ENCODE data around the gene GJD4.

The GJD4 gene

GRCh38 chr10:35632027-35632426, 26.9 kb downstream of the GJD4 start:
- DNase-seq = no peak

GRCh38 chr10:35633006-35633980, 28.2 kb downstream of the GJD4 start:
- peak; percentile 11 for DNase-seq

GRCh38 chr10:35635576-35635975, 30.4 kb downstream of the GJD4 start:
- peak; percentile 68 for DNase-seq

- DNase-seq = no peak
These were observed 31.8 kb downstream of the GJD4 start for GRCh38 chr10:35636956-35637355.

DNA sequence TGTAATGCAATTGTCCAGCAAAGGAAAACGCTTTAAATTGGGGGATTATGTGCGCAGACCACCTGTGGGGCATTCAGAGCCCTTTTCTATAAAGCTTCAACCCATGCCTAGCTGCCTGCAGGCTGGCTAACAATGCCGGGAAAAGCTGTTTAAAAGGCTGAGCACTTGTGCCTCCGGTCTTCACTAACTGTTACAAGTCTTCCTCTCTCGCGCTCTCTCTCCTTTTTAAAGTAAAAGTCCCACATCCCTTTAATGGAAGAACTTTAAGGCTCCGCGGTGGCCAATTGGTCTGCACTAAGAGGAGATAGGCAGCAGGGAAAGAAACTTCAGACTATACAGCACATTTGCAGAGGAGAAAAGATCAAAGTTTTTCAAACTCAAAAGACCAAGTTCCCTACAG, 32.3 kb downstream of the GJD4 start:
- no peak for DNase-seq

DNA sequence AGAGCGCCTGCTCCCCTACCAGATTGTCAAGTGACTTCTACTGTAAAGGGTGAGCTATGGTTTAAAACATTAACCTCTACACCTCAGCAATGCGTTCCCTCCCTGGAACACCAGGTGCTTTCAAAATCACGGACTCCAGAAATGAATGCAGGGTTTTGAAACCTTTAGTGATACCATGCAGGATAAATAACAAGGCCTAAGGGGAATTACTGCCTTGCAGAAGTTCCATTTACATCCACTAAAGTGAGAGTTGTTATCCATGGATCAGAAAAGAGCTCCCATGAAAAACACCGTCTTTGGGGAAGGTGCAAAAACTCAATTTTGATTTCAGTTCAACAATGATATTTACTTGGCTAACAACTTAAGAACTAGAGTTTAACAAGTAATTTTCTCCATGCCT, 33.0 kb downstream of the GJD4 start:
- no peak for DNase-seq

DNA sequence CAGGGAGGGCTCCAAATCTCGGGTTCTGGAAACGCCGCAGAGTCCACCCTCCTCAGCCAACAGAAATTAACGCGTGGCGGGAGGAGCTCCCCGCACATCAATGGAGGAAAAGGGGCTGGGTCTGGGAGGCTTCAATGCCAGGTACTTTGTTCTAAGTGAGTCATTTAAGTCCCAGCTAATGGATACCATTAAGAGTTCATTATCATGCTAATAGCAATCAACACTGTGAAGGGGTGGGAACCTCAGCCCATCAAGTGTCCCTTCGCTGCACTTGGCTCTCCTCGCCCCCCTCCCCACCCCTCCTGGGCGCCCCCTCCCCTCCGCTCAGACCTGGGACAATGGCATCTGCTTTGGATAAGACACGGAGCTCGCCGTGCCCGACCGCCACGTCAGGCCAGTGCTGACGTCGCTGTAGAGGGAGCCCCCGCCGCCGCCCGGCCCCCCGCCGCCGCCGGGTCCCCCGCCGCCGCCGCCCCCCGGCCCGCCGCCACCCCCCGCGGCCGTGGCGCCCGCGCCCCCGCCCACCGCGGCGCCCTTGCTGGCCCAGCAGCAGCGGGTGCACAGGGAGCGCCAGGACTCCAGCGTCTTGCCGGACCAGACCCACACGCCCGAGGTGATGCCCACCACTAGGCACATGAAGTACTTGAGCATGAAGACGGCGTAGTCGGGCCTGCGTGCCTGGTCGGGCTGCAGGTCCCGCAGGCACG, 34.0 kb downstream of the GJD4 start:
- no peak for DNase-seq

- DNase-seq = no peak
These were observed 34.7 kb downstream of the GJD4 start for GRCh38 chr10:35639728-35640401.

DNA sequence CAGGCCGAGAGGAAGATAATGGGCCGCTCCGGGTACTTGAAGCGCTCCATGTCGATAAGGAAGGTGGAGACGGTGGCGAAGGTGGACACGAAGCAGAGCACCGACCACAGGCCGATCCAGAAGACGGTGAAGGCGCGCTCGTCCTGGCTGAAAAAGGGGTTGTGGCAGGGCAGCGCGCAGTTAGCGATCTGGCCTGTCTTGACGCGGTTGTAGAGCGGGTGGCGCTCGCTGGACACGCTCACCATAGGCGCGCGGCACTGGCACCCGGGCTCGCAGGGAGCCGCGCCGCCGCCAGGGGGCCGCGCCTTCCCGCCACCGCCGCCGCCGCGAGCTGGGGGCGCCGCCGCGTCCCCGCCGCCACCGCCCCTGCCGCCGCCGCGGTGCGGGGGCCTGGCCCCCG, 35.3 kb downstream of the GJD4 start:
- peak; percentile 23 for DNase-seq

DNA sequence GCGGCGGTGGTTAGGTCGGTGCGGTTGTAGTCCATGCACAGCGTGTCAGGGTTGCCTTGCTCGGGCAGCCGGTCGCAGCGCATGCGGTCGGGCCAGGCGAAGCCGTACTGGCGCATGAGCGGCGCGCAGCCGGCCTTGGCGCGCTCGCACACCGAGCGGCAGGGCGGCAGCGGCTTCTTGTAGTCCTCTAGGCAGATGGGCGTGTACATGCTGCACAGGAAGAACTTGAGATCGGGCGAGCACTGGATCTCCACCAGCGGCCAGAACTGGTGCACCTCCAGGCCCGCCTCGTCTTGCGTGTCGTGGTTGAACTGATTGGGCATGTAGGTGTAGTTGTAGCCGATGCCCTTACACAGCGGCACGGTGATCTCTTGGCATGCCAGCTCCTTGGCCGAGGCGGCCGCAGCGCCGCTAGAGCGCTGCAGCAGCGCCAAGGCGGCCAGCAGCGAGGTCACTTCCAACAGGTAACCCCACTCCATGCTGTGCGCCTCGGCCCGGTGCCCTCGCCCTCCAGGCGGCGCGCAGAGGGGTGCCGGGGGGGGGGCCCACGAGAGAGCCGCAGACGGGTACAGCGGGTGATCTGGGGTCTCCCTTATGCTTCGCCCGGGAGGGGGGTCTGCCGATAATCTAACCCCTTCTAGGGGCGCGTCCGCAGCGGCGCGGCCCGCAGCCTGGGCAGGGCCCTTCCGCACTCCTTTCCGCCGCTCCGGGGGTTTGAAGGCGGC, 36.0 kb downstream of the GJD4 start:
- peak; percentile 37 for DNase-seq

DNA sequence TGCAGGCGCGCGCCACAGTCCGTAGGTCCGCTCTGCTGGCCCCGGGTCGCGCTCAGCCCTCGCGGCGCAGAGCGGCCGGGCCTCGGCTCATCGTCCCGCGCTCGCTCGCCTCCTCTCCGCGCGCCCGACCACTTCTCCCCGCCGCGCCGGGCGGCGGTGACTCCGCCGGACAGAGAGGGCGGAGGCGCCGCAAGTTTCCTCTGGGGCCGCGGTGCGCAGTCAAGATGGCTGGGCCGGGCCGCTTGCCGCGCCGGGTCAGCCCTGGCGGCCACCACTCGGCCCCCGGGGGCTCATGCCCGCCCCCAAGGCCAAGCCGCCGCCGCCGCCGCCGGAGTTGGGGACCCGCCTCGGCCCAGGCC, 36.5 kb downstream of the GJD4 start:
- DNase-seq = no peak

DNA sequence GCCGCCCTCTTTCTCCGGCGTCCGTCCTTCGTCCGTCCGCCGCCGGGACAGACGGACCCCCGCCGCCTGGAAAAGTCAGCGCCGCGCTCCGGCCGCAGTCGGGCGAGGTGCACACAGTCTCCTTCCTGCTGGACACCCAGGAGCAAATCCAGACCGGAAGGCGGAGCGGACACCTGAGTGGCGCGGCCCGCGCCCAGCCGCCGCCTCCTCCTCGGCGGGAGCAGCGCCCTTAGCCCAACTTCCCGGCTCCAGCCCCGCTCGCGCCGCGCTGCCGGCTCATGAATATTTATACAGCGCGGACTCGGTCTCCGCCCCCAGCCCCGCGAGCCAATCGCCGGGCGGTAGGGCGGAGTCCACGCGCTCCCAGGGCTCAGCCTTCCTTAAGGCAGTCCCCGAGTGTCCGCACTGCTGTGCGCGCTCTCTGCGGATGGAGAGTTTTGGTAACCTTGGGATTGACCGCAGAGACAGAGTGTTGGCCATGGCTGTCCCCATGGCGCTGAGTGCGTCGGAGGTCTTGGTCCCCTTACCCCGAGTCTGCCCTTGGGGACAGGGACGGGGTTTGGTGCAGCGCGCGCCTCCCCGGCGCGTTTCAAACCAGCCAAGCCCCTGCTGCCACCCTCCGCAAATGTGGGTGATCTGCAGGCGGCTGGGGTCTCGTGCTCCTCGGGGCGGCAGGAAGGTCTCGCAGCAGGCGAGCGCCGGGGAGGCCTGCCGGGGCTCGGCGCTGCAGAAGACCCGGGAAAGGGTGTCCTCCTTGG, 37.1 kb downstream of the GJD4 start, which contains the start of gene FZD8:
Gene FZD8 (minus strand): TSS at position 262 of the 758 bp plus-strand sequence. CDS start 867 bp downstream, outside the sequence.
- DNase-seq = peak; percentile 71

DNA sequence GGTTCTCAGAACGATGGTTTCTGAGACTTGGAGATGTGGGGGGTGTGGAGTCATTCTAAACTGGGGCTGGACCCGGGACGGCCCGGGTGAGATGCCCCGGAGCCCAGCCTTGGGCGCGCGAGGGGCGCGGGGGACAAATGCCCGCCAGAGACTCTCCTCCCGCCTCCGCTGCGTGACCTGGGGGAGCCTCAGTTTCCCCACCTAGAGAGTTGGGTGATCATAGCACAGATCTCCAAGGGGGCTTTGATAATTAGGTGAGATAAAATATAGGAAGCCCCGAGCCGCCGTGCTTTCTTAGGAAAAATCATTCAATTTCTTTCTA, 37.6 kb downstream of the GJD4 start:
- no peak for DNase-seq

- peak; percentile 6 for DNase-seq
These were observed 38.3 kb downstream of the GJD4 start for GRCh38 chr10:35643151-35644049.

GRCh38 chr10:35644050-35644950, 39.2 kb downstream of the GJD4 start:
- DNase-seq = no peak

DNA sequence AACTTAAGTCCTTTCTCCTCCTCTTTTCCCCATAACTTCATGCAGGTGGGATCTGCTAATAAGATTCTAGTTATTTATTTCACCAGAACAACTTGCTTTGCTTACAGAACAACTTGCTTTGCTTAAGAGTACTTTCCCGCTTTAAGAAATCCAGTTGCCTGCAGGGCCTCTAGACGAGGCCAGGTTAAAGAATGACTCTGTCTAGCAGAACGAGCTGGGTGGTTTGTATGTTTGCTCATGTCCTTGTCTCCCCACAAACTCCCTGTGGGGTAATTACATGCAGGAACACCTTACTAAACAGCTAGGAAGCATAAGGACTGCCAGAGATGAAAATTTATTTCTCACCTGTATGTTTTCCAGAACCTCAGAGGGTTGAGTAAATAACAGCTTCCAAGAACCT, 45.8 kb downstream of the GJD4 start:
- no peak for DNase-seq

DNA sequence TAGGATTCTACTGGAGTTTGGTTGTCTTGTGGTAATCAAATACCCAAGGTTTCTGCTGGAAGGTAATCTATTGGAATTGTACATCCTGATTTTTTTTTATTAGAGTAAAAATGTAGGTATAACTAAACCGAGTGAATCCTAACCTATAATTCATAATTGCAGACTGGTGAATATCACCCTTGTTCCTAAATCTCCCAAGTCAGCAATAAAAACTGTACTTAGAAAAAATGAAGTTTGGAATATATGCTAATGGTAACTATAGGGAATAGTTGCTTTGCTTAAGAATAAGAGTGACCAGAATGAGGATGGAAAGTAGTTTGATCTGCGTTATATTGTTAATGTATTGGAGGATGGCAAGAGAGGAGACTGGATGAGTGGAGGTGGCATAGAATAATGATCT, 47.7 kb downstream of the GJD4 start:
- no peak for DNase-seq

DNA sequence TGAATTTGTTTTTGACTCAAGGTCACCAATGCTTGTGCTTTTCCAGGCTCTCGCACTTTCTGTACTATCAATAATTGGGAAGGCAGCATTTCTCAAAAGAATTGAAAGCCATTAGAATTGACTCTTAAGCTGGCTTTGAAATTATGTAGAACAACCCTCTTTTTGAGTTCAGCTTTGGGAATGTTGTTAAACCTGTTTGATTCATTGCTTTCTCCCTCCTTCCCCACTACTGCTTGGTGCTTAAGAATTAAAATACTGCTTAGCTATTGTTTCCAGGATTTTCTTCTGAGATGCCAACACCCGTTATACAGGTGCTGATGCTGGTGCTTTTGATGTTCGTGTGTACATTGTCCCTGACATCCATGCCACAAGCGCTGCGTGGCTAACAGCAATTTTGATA, 52.5 kb downstream of the GJD4 start:
- DNase-seq = no peak

All from CD4-positive, alpha-beta T cell treated with Interleukin-21 for 1 hour (primary cell).